Measurements from ENCODE around the gene SAMM50.

SAMM50 gene

GRCh38 chr22:43990044-43990443 is 34.8 kb downstream of the SAMM50 start:
- no peak overlapping the region for H3K4me2 ChIP-seq (ENCODE audit: low read depth, low read length, poor library complexity, severe bottlenecking)
- no peaks in the 10 kb centered on the region for H4K20me1 ChIP-seq (ENCODE audit: low read depth, low read length)
- TF ChIP-seq CTCF (IDR thresholded peaks at IDR 0.05; ENCODE audit: insufficient read depth, low read length, poor library complexity, severe bottlenecking) (no peak), EZH2phosphoT487 (conservative IDR thresholded peaks at IDR 0.05; ENCODE audit: low read length) (no peak)
- no peaks in the 10 kb centered on the region for H3K79me2 ChIP-seq (ENCODE audit: insufficient read depth, low read length)
- H3K9me2 ChIP-seq (replicated peaks; ENCODE audit: insufficient read depth, low read length): no peaks in the 10 kb centered on the region
- H3K4me3 ChIP-seq (ENCODE audit: insufficient read depth, low read length, poor library complexity, severe bottlenecking): no peak overlapping the region
- no peak overlapping the region for H3K9ac ChIP-seq (ENCODE audit: low read length)
- no peaks in the 10 kb centered on the region for H3K9me3 ChIP-seq (ENCODE audit: insufficient read depth, low read length)
- H3K36me3 ChIP-seq (ENCODE audit: low read length): peaks cover 1% of the 10 kb centered on the region; the same call in 1 of the 2 replicates
- H2AFZ ChIP-seq (ENCODE audit: low read depth, low read length, severe bottlenecking): no peak overlapping the region
- no peak overlapping the region for H3K27ac ChIP-seq (ENCODE audit: low read depth, low read length)
- no peaks in the 10 kb centered on the region for H3F3A ChIP-seq (ENCODE audit: insufficient read depth)
- no peaks in the 10 kb centered on the region for H3K27me3 ChIP-seq (ENCODE audit: low read length)

- no peaks in the 10 kb centered on the region for H3K9me3 ChIP-seq (ENCODE audit: insufficient read depth, low read length)
- no peak for TF ChIP-seq CTCF (IDR thresholded peaks at IDR 0.05; ENCODE audit: insufficient read depth, low read length, poor library complexity, severe bottlenecking)
- no peak for TF ChIP-seq EZH2phosphoT487 (conservative IDR thresholded peaks at IDR 0.05; ENCODE audit: low read length)
- no peak overlapping the region for H3K27ac ChIP-seq (ENCODE audit: low read depth, low read length)
- H3K27me3 ChIP-seq (ENCODE audit: low read length): no peaks in the 10 kb centered on the region
- H3K4me3 ChIP-seq (ENCODE audit: insufficient read depth, low read length, poor library complexity, severe bottlenecking): no peak overlapping the region
- no peak overlapping the region for H3K4me2 ChIP-seq (ENCODE audit: low read depth, low read length, poor library complexity, severe bottlenecking)
- H4K20me1 ChIP-seq (ENCODE audit: low read depth, low read length): no peaks in the 10 kb centered on the region
- no peaks in the 10 kb centered on the region for H3K9me2 ChIP-seq (replicated peaks; ENCODE audit: insufficient read depth, low read length)
- no peaks in the 10 kb centered on the region; the same call in 1 of the 2 replicates for H3K36me3 ChIP-seq (ENCODE audit: low read length)
- no peaks in the 10 kb centered on the region for H3K79me2 ChIP-seq (ENCODE audit: insufficient read depth, low read length)
- no peak overlapping the region for H3K9ac ChIP-seq (ENCODE audit: low read length)
- no peaks in the 10 kb centered on the region for H3F3A ChIP-seq (ENCODE audit: insufficient read depth)
- no peak overlapping the region for H2AFZ ChIP-seq (ENCODE audit: low read depth, low read length, severe bottlenecking)
Measured at GRCh38 chr22:43991316-43992020, 36.2 kb downstream of the SAMM50 start.

GRCh38 chr22:43992331-43992821 is 37.1 kb downstream of the SAMM50 start:
- H3K9ac ChIP-seq (ENCODE audit: low read length): no peak overlapping the region
- H3K27me3 ChIP-seq (ENCODE audit: low read length): no peaks in the 10 kb centered on the region
- no peaks in the 10 kb centered on the region; the same call in 1 of the 2 replicates for H3K36me3 ChIP-seq (ENCODE audit: low read length)
- no peak overlapping the region for H3K4me2 ChIP-seq (ENCODE audit: low read depth, low read length, poor library complexity, severe bottlenecking)
- no peak overlapping the region for H3K4me3 ChIP-seq (ENCODE audit: insufficient read depth, low read length, poor library complexity, severe bottlenecking)
- no peaks in the 10 kb centered on the region for H3F3A ChIP-seq (ENCODE audit: insufficient read depth)
- no peaks in the 10 kb centered on the region for H3K79me2 ChIP-seq (ENCODE audit: insufficient read depth, low read length)
- no peak for TF ChIP-seq CTCF (IDR thresholded peaks at IDR 0.05; ENCODE audit: insufficient read depth, low read length, poor library complexity, severe bottlenecking)
- TF ChIP-seq EZH2phosphoT487 (conservative IDR thresholded peaks at IDR 0.05; ENCODE audit: low read length): no peak
- H3K9me2 ChIP-seq (replicated peaks; ENCODE audit: insufficient read depth, low read length): no peaks in the 10 kb centered on the region
- H3K27ac ChIP-seq (ENCODE audit: low read depth, low read length): no peak overlapping the region
- H2AFZ ChIP-seq (ENCODE audit: low read depth, low read length, severe bottlenecking): no peak overlapping the region
- no peaks in the 10 kb centered on the region for H3K9me3 ChIP-seq (ENCODE audit: insufficient read depth, low read length)
- H4K20me1 ChIP-seq (ENCODE audit: low read depth, low read length): no peaks in the 10 kb centered on the region

Data from SU-DHL-6 (cell line).